Calu3 (cell line): ENCODE results near the gene RABAC1. TPM values are rescaled to one million over a fixed set of nuclear protein-coding genes. Genes with fewer than 3 reads are reported as not detected.

Source experiments
- BruUV-seq: library from RNA; stranded (reverse); fragments of 400-500 nt; replicated peaks from 2 replicates; lab custom pipeline; 2021; lab: Mats Ljungman, UMichigan
- CTCF ChIA-PET: fragments of 300-600 bp; sonication (Branson Sonifier 250); formaldehyde crosslinking; loops from one replicate; lab custom pipeline; 2022; ENCODE audit warnings: antibody characterized with exemption; lab: Charles Lee
- DNase-seq: peaks from one replicate; pipeline ENCODE4 v3.0.0; 2022
- H3K27ac Mint-ChIP-seq: one replicate; pipeline ENCODE4 v1.8.0; 2022; ENCODE audit warnings: mixed read lengths; ENCODE audit not compliant: unreplicated experiment
- H3K27me3 Mint-ChIP-seq: one replicate; pipeline ENCODE4 v1.8.0; 2022; ENCODE audit warnings: mixed read lengths; ENCODE audit not compliant: unreplicated experiment
- H3K36me3 Mint-ChIP-seq: one replicate; pipeline ENCODE4 v1.8.0; 2022; ENCODE audit warnings: mild to moderate bottlenecking, moderate library complexity, mixed read lengths; ENCODE audit not compliant: insufficient read depth, unreplicated experiment
- H3K4me1 Mint-ChIP-seq: one replicate; pipeline ENCODE4 v1.8.0; 2022; ENCODE audit warnings: mild to moderate bottlenecking, low read depth, mixed read lengths; ENCODE audit not compliant: unreplicated experiment
- H3K4me3 Mint-ChIP-seq: one replicate; pipeline ENCODE4 v1.8.0; 2022; ENCODE audit warnings: mild to moderate bottlenecking, low read depth, moderate library complexity, mixed read lengths; ENCODE audit not compliant: unreplicated experiment
- H3K9me3 Mint-ChIP-seq: one replicate; pipeline ENCODE4 v1.8.0; 2022; ENCODE audit warnings: low read depth, mixed read lengths; ENCODE audit not compliant: unreplicated experiment
- intact Hi-C: fragments of 100-400 bp; cut with micrococcal nuclease; formaldehyde crosslinking; loops from one replicate; pipeline ENCODE4 v1.10.0; 2022; ENCODE audit not compliant: unreplicated experiment
- total RNA-seq: library from RNA; stranded (reverse); gene quantifications from 2 replicates; pipeline ENCODE4 v1.2.3, GENCODE V29; 2022
- TF ChIP-seq, protein P1 (sequence below): fragments of 200-600 bp; IDR thresholded peaks from one replicate; pipeline ENCODE4 v1.8.0; 2022; ENCODE audit warnings: antibody characterized with exemption; ENCODE audit not compliant: unreplicated experiment

The RABAC1 gene
- total RNA-seq, 1 experiment from 2014 or later = 116 TPM

DNA sequence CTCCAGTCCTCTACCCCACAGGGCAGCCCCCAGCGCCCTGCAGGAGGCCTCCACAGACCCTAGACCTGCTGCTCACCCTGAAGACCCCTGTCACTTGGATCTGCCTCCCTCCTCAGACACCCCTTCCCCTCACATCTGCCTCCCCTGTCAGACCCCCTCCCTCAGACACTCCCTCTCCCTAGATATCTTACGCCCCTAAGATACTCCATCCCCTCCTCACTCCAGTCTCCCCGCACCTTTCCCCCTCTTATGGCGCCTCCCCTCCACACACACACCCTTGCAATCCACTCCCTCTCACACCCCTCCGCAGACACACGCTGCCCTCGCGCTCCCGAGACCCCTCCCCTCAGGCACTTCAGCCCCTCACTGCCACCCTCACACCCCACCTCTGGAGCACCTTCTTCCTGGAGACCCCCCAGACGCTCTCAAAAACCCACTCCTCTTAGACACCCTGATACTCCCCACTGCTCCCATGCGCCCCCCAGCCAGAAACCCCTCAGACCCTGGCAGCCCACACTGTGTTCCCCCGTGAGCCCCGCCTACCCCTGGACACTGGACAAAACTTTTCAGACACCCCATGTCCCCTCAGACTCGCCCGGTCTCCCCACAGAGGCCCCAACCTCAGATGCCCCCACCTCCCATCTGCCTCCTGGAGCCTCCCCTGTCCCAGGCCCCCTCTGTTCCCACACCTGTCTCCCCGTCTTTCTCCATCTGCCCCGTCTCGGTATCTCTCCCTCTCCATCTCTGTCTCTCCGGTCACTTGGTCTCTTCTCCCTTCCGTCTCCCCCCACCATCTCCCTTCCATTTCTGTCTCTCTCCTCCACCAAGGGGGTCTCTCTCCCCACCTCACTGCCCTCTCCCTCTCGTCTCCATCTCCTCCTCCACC is 45.3 kb downstream of the RABAC1 start:
- BruUV-seq = no TSS peak
- Mint-ChIP-seq H3K9me3 (no peaks in the 10 kb centered on the region), H3K4me3 (no peak overlapping the region), H3K36me3 (peaks cover 11% of the 10 kb centered on the region), H3K27ac (no peak overlapping the region), H3K27me3 (no peaks in the 10 kb centered on the region), H3K4me1 (no peaks in the 10 kb centered on the region)
- CTCF ChIA-PET = no interaction called here
- intact Hi-C loops = no loop called here
- TF ChIP-seq, protein P1, sequence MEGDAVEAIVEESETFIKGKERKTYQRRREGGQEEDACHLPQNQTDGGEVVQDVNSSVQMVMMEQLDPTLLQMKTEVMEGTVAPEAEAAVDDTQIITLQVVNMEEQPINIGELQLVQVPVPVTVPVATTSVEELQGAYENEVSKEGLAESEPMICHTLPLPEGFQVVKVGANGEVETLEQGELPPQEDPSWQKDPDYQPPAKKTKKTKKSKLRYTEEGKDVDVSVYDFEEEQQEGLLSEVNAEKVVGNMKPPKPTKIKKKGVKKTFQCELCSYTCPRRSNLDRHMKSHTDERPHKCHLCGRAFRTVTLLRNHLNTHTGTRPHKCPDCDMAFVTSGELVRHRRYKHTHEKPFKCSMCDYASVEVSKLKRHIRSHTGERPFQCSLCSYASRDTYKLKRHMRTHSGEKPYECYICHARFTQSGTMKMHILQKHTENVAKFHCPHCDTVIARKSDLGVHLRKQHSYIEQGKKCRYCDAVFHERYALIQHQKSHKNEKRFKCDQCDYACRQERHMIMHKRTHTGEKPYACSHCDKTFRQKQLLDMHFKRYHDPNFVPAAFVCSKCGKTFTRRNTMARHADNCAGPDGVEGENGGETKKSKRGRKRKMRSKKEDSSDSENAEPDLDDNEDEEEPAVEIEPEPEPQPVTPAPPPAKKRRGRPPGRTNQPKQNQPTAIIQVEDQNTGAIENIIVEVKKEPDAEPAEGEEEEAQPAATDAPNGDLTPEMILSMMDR = no peak
- no peak for DNase-seq

DNA sequence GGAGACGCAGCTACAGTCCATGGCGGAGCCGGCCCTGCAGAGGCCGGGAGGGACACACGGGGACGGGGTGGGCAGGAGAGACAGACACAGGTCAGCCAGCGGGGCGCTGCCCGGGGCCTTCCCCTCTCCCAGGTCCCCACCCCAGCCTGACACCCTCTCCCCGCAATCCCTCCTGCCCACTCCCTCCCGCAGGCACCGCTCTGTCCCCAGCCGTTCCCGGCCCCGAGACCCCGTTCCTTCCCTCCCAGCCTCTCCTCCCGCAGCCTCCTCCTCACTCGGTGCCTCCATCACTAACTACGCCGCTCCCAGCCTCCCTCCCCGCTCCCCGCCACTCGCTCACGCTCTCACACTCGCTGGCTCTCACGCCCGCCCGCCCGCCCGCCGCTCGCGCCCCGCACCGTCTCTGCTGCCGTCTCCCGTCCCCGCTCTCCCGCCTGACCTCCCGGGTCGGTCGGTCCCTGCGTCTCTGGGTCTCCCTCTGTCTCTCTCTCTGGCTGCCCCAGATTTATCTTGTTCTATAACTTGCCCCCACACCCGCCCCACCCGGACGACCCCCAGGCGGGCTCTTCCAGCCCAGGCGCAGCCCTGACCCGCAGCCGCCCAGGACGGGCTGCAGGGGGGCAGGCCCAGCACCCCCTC is 46.1 kb downstream of the RABAC1 start:
- CTCF ChIA-PET = no interaction called here
- intact Hi-C loops = no loop called here
- H3K27me3 Mint-ChIP-seq = no peaks in the 10 kb centered on the region

DNA sequence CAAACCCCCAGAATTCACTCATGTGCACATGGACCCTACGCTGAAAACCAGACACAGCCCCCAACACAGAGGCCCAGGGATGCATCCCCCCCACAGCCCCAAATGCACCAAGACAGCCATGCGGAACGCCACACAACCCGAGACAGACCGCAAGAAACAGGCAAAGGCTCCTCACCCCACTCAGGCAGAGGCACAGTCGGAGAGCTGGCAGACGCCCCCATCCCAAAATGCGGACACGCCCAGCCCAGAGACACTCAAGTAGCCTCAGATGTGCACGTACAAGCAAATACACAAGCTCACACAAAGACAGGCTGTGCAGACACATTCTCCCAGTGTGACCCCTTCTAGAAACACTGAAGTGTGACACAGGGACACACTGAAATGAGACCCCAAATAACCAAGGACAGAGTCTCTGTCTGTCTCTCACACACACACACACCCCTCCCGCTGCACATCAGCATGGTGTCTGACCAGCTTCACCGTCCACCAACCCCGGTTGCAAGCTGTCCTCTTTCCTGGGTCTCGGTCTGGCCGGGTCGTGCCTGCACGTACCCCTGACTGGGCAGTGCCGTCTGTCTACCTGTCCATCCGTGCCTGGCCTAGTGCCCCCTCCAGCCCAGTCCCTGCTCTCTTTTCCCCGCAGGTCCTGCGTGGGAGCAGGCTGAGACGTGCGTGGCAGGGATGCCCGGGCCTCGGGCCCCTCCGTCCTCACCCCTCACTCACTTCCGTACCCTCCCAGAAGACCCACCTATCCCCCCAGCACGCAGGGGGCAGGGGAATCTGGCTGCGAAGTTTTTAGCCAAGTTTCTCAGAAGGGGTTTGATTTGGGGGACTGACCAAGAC is 47.0 kb downstream of the RABAC1 start:
- intact Hi-C loops = no loop called here
- TF ChIP-seq, protein P1 = no peak
- Mint-ChIP-seq H3K9me3 (no peaks in the 10 kb centered on the region), H3K27me3 (no peaks in the 10 kb centered on the region), H3K4me1 (peaks cover under 1% of the 10 kb centered on the region), H3K36me3 (peaks cover 15% of the 10 kb centered on the region), H3K4me3 (no peak overlapping the region), H3K27ac (no peak overlapping the region)
- CTCF ChIA-PET = no interaction called here
- no peak for DNase-seq
- BruUV-seq = TSS peak; percentile 44

More for the DNA sequence above, 46.1 kb downstream of the RABAC1 start:
- Mint-ChIP-seq H3K27ac (no peak overlapping the region), H3K4me3 (no peak overlapping the region), H3K9me3 (no peaks in the 10 kb centered on the region), H3K4me1 (no peaks in the 10 kb centered on the region), H3K36me3 (peaks cover 11% of the 10 kb centered on the region)
- no TSS peak for BruUV-seq
- no peak for DNase-seq
- TF ChIP-seq, protein P1 = no peak
